GM12878 (cell line): ENCODE results near the gene LRRN4CL. TPM values are rescaled to one million over a fixed set of nuclear protein-coding genes. Genes with fewer than 3 reads are reported as not detected.

Experiments used
- ATAC-seq: fragments of 200-7000 bp; cut with Tn5 transposase; 3 replicates; pipeline ENCODE4 v1.9.1; 2020; ENCODE audit warnings: mild to moderate bottlenecking, moderate library complexity
- BruUV-seq: library from RNA; stranded (reverse); fragments of 400-500 nt; replicated peaks from 2 replicates; lab custom pipeline; 2021; lab: Mats Ljungman, UMichigan
- CTCF ChIA-PET: fragments of 300-600 bp; sonication (Branson Sonifier 250); formaldehyde crosslinking; extraction: SDS; loops from one replicate; lab custom pipeline; 2021; ENCODE audit warnings: inconsistent platforms; lab: Yijun Ruan, JAX
- POLR2A ChIA-PET: fragments of 350-600 bp; formaldehyde crosslinking; extraction: SDS; loops from one replicate; lab custom pipeline; 2021; ENCODE audit warnings: inconsistent platforms; lab: Charles Lee
- RAD21 ChIA-PET: fragments of 300-600 bp; sonication (Branson Sonifier 250); formaldehyde crosslinking; loops from one replicate; lab custom pipeline; 2023; ENCODE audit warnings: antibody characterized with exemption; ENCODE audit not compliant: unreplicated experiment; lab: Charles Lee
- SMC1A ChIA-PET: fragments of 300-600 bp; sonication (Branson Sonifier 250); formaldehyde crosslinking; loops from one replicate; lab custom pipeline; 2023; ENCODE audit not compliant: unreplicated experiment, uncharacterized antibody; lab: Charles Lee
- DNase-seq: peaks from one replicate; pipeline ENCODE4 v3.0.0-alpha.2; 2011; ENCODE audit warnings: low read depth, low spot score
- FAIRE-seq: peaks from 3 replicates; lab custom pipeline; 2011; peaks lifted over from hg19 to GRCh38; lab: Jason Lieb, UNC
- H2AFZ ChIP-seq: 2 replicates; pipeline ENCODE4 v1.6.0; 2011; ENCODE audit warnings: low read depth, low read length, control low read depth; ENCODE audit not compliant: control insufficient read depth
- H3K27ac ChIP-seq: 2 replicates; pipeline ENCODE4 v1.5.1; 2011; ENCODE audit warnings: control low read depth; ENCODE audit not compliant: control insufficient read depth, insufficient read depth
- H3K27me3 ChIP-seq, 2 experiments: replicated peaks in 1 of 2; 2 replicates each; pipeline versions ENCODE4 v1.6.0 to v1.6.1; 2011; ENCODE audit warnings: low read length in 1 of 2; ENCODE audit not compliant: control insufficient read depth in 2 of 2, insufficient read depth in 2 of 2
- H3K36me3 ChIP-seq, 2 experiments: 2 replicates each; pipeline ENCODE4 v1.5.1; 2011; ENCODE audit warnings: low read length in 1 of 2; ENCODE audit not compliant: control insufficient read depth in 2 of 2, insufficient read depth in 2 of 2
- H3K4me1 ChIP-seq: 2 replicates; pipeline ENCODE4 v1.6.1; 2011; ENCODE audit warnings: mild to moderate bottlenecking, low read length, moderate library complexity, mixed read lengths; ENCODE audit not compliant: control insufficient read depth, insufficient read depth
- H3K4me2 ChIP-seq: 2 replicates; pipeline ENCODE4 v1.6.0; 2011; ENCODE audit warnings: control low read depth; ENCODE audit not compliant: control insufficient read depth, insufficient read depth
- H3K4me3 ChIP-seq: fragments of 200-600 bp; sonication (generic); 2 replicates; pipeline ENCODE4 v1.5.1; 2016
- H3K79me2 ChIP-seq: 2 replicates; pipeline ENCODE4 v1.6.0; 2011; ENCODE audit warnings: low read length; ENCODE audit not compliant: control insufficient read depth, insufficient read depth
- H3K9ac ChIP-seq: 2 replicates; pipeline ENCODE4 v1.8.0; 2011; ENCODE audit warnings: low read length, control low read depth, mixed read lengths; ENCODE audit not compliant: control insufficient read depth, insufficient read depth
- H3K9me3 ChIP-seq: replicated peaks from 3 replicates; pipeline ENCODE4 v1.5.1; 2011; ENCODE audit warnings: mild to moderate bottlenecking, low read length; ENCODE audit not compliant: control insufficient read depth, insufficient read depth
- H4K20me1 ChIP-seq: 2 replicates; pipeline ENCODE4 v1.6.0; 2011; ENCODE audit not compliant: control insufficient read depth, insufficient read depth
- BACH1 ChIP-seq: fragments of 450-650 bp; IDR thresholded peaks from 2 replicates; pipeline ENCODE4 v1.6.1; 2017; ENCODE audit warnings: mild to moderate bottlenecking, borderline replicate concordance
- CBX3 ChIP-seq: fragments of 200-600 bp; sonication (generic); IDR thresholded peaks from 2 replicates; pipeline ENCODE4 v1.6.1; 2016; ENCODE audit warnings: low read depth, borderline replicate concordance
- CHD1 ChIP-seq: IDR thresholded peaks from 2 replicates; pipeline ENCODE4 v1.6.1; 2012; ENCODE audit warnings: low read depth, low read length, improper control_type of control experiment
- CHD2 ChIP-seq: IDR thresholded peaks from 2 replicates; pipeline ENCODE4 v1.6.1; 2011; ENCODE audit warnings: low read depth, low read length, improper control_type of control experiment, borderline replicate concordance
- GATAD2B ChIP-seq: fragments of 450-650 bp; conservative IDR thresholded peaks from 2 replicates; pipeline ENCODE4 v1.6.1; 2017; ENCODE audit warnings: low read depth, mild to moderate bottlenecking, moderate library complexity
- MYC ChIP-seq: IDR thresholded peaks from 2 replicates; pipeline ENCODE4 v1.6.1; 2011; ENCODE audit warnings: mild to moderate bottlenecking, low read length, moderate library complexity, inconsistent platforms; ENCODE audit not compliant: insufficient read depth, insufficient replicate concordance, insufficient read length, severe bottlenecking
- NFYA ChIP-seq: IDR thresholded peaks from 2 replicates; pipeline ENCODE4 v1.6.1; 2011; ENCODE audit warnings: low read depth, mild to moderate bottlenecking, low read length, improper control_type of control experiment, borderline replicate concordance
- RUNX3 ChIP-seq: IDR thresholded peaks from 2 replicates; pipeline ENCODE4 v1.6.1; 2012; ENCODE audit warnings: low read length, inconsistent platforms
- TBL1XR1 ChIP-seq: IDR thresholded peaks from 2 replicates; pipeline ENCODE4 v1.6.1; 2012; ENCODE audit warnings: low read depth, low read length, improper control_type of control experiment
- WGBS: methylation state at CpG from one replicate; pipeline ENCODE4 v1.1.6; 2016; ENCODE audit warnings: low lambda C conversion rate; ENCODE audit not compliant: insufficient replicate concordance, insufficient coverage; ENCODE audit errors: missing lambda C conversion rate; 5-methylcytosine and 5-hydroxymethylcytosine counted together
- in situ Hi-C: fragments of 300-500 bp; cut with MboI; formaldehyde crosslinking; loops from 9 replicates; pipeline ENCODE4 v1.14.3; 2018; ENCODE audit warnings: mixed read lengths
- intact Hi-C: fragments of 100-400 bp; cut with micrococcal nuclease; formaldehyde crosslinking; loops from one replicate; pipeline ENCODE4 v1.14.2; 2022; ENCODE audit not compliant: unreplicated experiment
- polyA plus RNA-seq, 11 experiments: library from polyadenylated mRNA; depleted of rRNA in 4 of 11; unstranded in 6 of 11; stranded (reverse) in 5 of 11; fragments of >200 nt; fragmentation: Nextera tagmentation in 4 of 11; fragmentation: Illumina TruSeq in 1 of 11; extraction: Ambion mirVana in 4 of 11; extraction: Trizol in 1 of 11; gene quantifications; 1 replicate in 1 of 11; 2 replicates in 10 of 11; pipeline versions ENCODE4 v1.2.1 to v1.2.3, GENCODE V29; 2011 to 2016; ENCODE audit warnings: inconsistent platforms in 2 of 11, missing spikeins in 2 of 11, low read depth in 1 of 11
- total RNA-seq, 4 experiments: library from RNA; depleted of rRNA in 3 of 4; stranded (reverse); fragments of >200 nt in 3 of 4; fragmentation: Illumina TruSeq in 1 of 4; extraction: Trizol in 1 of 4; gene quantifications; 2 replicates each; pipeline versions ENCODE4 v1.2.1 to v1.2.3, GENCODE V29; 2013 to 2021
- TF ChIP-seq, protein P1 (sequence below): fragments of 450-650 bp; IDR thresholded peaks from 2 replicates; pipeline ENCODE4 v1.6.1; 2017; ENCODE audit warnings: mild to moderate bottlenecking, low read depth, inconsistent platforms; ENCODE audit not compliant: poor library complexity, severe bottlenecking
- TF ChIP-seq, protein P2 (sequence below): fragments of 150-350 bp; IDR thresholded peaks from 2 replicates; pipeline ENCODE4 v1.6.1; 2014; ENCODE audit warnings: mild to moderate bottlenecking, low read depth, low read length
- TF ChIP-seq, protein P3 (sequence below): fragments of 450-650 bp; formaldehyde crosslinking; IDR thresholded peaks from 2 replicates; pipeline ENCODE4 v1.4.0; 2022; ENCODE audit warnings: mild to moderate bottlenecking, moderate library complexity
- TF ChIP-seq, protein P4 (sequence below): IDR thresholded peaks from 2 replicates; pipeline ENCODE4 v1.6.1; 2011; ENCODE audit warnings: borderline replicate concordance, low read depth, mild to moderate bottlenecking, moderate library complexity, mixed read lengths, low read length; ENCODE audit not compliant: insufficient read depth; ENCODE audit errors: extremely low read length

Gene LRRN4CL
- total and polyA plus RNA-seq, 10 of the 15 experiments (the other 5 are each of a cell fraction or from before 2014, with no cell fraction given): 0.01 to 0.06 TPM; not detected in 8

DNA sequence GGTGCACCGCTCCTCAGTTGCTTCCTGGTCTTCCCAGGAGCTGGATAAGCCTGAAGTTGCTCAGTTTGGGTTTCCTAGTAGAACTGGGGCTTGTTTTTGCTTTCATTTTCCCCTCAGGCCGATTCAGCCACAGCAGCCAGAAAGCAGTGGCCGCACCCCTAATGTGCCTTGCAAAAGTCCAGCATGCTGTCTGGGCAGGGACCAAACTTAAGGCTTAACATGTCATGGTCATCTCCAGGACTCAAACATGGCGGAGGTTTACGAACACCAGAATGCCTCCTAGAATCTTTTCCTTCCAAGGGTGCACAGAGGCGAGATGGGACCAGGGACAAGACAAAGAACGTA is 20.6 kb upstream of the LRRN4CL start:
- ChIA-PET RAD21 (interaction anchor here (0.5 to 1.8 kb wide), 7 partner anchors 17 to 153 kb away, joined by 3 to 8 read pairs (median 6); partner anchors contain the start of genes C11orf98, CSKMT, HNRNPUL2 and TUT1), POLR2A (interaction anchor here (0.5 to 7.6 kb wide), 16 partner anchors 17 to 151 kb away, joined by 3 to 79 read pairs (median 4); partner anchors contain the start of genes B3GAT3, C11orf98, CSKMT and HNRNPUL2), CTCF (interaction anchor here (1.6 to 5.0 kb wide), 3 partner anchors 13 to 17 kb away, joined by 6 to 21 read pairs (median 6); partner anchors contain the start of genes HNRNPUL2 and TTC9C), SMC1A (interaction anchor here (1.1 to 5.3 kb wide), 7 partner anchors 14 to 153 kb away, joined by 3 to 26 read pairs (median 3); partner anchors contain the start of genes HNRNPUL2, MTA2 and TTC9C)
- H4K20me1 ChIP-seq: no peaks in the 10 kb centered on the region
- no peak for DNase-seq
- peak; percentile 5 for ATAC-seq
- WGBS: 77% methylated on average over 7 of the region's 7 CpGs
- BruUV-seq: TSS peak; percentile 98
- intact Hi-C loops: no loop called here
- peak overlapping the region; percentile 84 for H2AFZ ChIP-seq
- in situ Hi-C loops: no loop called here
- H3K4me2 ChIP-seq: peak overlapping the region; percentile 86
- H3K79me2 ChIP-seq: no peaks in the 10 kb centered on the region
- no peaks in the 10 kb centered on the region for H3K9me3 ChIP-seq
- TF ChIP-seq BACH1 (no peak), NFYA (no peak), CHD1 (0 out of 2 replicates have a peak, but pooled peaks have one; percentile 8), CHD2 (no peak), CBX3 (no peak), RUNX3 (no peak), GATAD2B (0 out of 2 replicates have a peak, but pooled peaks have one; percentile 11), MYC (no peak), TBL1XR1 (no peak)
- TF ChIP-seq, protein P1, sequence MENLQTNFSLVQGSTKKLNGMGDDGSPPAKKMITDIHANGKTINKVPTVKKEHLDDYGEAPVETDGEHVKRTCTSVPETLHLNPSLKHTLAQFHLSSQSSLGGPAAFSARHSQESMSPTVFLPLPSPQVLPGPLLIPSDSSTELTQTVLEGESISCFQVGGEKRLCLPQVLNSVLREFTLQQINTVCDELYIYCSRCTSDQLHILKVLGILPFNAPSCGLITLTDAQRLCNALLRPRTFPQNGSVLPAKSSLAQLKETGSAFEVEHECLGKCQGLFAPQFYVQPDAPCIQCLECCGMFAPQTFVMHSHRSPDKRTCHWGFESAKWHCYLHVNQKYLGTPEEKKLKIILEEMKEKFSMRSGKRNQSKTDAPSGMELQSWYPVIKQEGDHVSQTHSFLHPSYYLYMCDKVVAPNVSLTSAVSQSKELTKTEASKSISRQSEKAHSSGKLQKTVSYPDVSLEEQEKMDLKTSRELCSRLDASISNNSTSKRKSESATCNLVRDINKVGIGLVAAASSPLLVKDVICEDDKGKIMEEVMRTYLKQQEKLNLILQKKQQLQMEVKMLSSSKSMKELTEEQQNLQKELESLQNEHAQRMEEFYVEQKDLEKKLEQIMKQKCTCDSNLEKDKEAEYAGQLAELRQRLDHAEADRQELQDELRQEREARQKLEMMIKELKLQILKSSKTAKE: no peak
- TF ChIP-seq, protein P2, sequence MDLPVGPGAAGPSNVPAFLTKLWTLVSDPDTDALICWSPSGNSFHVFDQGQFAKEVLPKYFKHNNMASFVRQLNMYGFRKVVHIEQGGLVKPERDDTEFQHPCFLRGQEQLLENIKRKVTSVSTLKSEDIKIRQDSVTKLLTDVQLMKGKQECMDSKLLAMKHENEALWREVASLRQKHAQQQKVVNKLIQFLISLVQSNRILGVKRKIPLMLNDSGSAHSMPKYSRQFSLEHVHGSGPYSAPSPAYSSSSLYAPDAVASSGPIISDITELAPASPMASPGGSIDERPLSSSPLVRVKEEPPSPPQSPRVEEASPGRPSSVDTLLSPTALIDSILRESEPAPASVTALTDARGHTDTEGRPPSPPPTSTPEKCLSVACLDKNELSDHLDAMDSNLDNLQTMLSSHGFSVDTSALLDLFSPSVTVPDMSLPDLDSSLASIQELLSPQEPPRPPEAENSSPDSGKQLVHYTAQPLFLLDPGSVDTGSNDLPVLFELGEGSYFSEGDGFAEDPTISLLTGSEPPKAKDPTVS: no peak
- TF ChIP-seq, protein P3, sequence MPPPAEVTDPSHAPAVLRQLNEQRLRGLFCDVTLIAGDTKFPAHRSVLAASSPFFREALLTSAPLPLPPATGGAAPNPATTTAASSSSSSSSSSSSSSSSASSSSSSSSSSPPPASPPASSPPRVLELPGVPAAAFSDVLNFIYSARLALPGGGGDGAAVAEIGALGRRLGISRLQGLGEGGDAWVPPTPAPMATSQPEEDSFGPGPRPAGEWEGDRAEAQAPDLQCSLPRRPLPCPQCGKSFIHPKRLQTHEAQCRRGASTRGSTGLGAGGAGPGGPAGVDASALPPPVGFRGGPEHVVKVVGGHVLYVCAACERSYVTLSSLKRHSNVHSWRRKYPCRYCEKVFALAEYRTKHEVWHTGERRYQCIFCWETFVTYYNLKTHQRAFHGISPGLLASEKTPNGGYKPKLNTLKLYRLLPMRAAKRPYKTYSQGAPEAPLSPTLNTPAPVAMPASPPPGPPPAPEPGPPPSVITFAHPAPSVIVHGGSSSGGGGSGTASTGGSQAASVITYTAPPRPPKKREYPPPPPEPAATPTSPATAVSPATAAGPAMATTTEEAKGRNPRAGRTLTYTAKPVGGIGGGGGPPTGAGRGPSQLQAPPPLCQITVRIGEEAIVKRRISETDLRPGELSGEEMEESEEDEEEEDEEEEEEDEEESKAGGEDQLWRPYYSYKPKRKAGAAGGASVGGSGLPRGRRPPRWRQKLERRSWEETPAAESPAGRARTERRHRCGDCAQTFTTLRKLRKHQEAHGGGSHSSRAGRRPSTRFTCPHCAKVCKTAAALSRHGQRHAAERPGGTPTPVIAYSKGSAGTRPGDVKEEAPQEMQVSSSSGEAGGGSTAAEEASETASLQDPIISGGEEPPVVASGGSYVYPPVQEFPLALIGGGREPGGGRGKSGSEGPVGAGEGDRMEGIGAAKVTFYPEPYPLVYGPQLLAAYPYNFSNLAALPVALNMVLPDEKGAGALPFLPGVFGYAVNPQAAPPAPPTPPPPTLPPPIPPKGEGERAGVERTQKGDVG (CRISPR knock-in tag): no peak
- TF ChIP-seq, protein P4, sequence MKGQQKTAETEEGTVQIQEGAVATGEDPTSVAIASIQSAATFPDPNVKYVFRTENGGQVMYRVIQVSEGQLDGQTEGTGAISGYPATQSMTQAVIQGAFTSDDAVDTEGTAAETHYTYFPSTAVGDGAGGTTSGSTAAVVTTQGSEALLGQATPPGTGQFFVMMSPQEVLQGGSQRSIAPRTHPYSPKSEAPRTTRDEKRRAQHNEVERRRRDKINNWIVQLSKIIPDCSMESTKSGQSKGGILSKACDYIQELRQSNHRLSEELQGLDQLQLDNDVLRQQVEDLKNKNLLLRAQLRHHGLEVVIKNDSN: no peak
- H3K9ac ChIP-seq: peak overlapping the region; percentile 90
- H3K27me3 ChIP-seq: no peaks in the 10 kb centered on the region
- peaks cover 42% of the 10 kb centered on the region for H3K4me1 ChIP-seq
- peaks cover 17 to 21% of the 10 kb centered on the region in 2 experiments for H3K36me3 ChIP-seq
- H3K27ac ChIP-seq: peak overlapping the region; percentile 88
- H3K4me3 ChIP-seq: peak overlapping the region; percentile 59
- FAIRE-seq: no peak
